Brain pericyte (primary cell): ENCODE measurements around the gene TRIM28.
"Not testable (repeated sequence)": the region's sequence is repeated elsewhere in the genome, so short reads cannot be mapped to it uniquely, and the experiment has no call there.

Source experiments
- DNase-seq: peaks from one replicate; pipeline ENCODE4 v3.0.0-alpha.2; 2012; ENCODE audit warnings: low read depth, low spot score

TRIM28 gene

GRCh38 chr19:58519087-58519354 lies 24.8 kb upstream of the TRIM28 start:
- DNase-seq: peak; percentile 42

- peak; percentile 88 for DNase-seq
Measured at GRCh38 chr19:58519355-58520256, 24.3 kb upstream of the TRIM28 start, which contains the start of gene ZBTB45. Gene ZBTB45 (minus strand): TSS chr19:58519810. CDS start chr19:58517673, 2,137 bp downstream.

- DNase-seq: no peak
Measured at GRCh38 chr19:58520257-58520599, 23.6 kb upstream of the TRIM28 start.

- no peak for DNase-seq
Measured at GRCh38 chr19:58521651-58522050, 22.2 kb upstream of the TRIM28 start.

GRCh38 chr19:58522709-58523108 lies 21.2 kb upstream of the TRIM28 start:
- no peak for DNase-seq

DNA sequence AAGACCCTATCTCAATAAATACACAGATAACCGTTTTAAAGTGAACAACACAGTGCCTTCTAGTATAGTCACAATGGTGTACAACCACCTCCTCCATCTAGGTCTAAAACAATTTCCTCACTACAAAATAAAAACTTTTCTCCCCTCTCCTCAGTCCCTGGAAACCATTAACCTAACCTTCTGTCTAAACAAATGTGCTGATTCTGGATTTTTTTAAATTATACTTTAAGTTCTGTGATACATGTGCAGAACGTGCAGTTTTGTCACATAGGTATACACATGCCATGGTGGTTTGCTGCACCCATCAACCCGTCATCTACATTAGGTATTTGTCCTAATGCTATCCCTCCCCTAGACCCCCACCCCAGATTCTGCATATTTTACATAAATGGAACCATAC lies 14.5 kb upstream of the TRIM28 start:
- no peak for DNase-seq

DNA sequence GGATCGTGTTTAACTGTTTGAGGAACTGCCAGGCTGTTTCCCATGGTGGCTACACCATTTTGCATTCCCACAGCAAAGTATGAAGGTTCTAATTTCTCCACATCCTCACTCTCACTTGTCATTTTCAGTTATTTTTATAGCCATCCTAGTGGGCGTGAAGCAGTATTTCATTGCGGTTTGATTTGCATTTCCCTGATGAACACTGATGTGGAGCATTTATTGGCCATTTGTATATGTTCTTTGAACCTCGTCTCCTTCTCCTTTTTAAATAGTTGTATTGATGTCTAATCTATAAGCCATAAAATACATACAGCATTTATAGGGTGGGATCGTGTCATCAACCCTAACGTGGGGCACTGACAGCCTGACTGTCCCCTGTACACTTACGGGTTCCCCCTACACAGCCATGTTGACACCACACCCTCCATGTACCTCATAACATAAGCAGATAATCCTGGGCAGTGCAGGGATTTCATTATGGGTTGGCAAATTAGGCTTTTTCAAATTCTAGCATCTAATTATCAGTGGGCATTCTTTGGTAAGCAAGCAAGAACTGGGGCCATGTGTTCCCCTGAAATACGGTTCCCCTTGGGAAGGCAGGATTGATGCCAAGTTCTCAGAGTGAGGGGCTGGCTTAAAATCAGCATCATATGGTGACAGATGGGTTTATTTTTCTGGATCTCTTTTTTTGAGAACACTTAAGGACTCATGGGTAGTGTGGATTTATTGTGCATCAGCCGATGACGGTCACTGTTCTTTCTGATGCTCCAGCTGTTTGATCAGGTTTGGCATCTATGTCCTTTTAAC lies 12.6 kb upstream of the TRIM28 start:
- DNase-seq: no peak

DNA sequence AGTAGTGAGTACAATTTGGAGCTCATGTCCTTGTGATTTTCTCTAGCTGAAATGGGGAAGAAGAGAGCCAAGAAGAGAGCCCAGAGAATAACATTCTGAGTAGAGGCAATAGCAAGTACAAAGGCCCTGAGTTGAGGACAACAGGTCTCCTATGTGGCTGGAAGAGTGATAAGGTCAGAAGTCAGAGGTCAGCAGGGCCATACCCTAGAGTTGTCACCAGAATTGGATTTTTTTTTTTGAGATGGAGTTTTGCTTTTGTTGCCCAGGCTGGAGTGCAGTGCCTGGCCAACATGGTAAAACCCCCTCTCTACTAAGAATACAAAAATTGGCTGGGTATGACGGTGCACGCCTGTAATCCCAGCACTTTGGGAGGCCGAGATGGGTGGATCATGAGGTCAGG lies 8.0 kb upstream of the TRIM28 start:
- DNase-seq: no peak

GRCh38 chr19:58536852-58537798 lies 6.7 kb upstream of the TRIM28 start:
- no peak for DNase-seq

GRCh38 chr19:58538257-58539168 lies 5.4 kb upstream of the TRIM28 start:
- no peak for DNase-seq

DNA sequence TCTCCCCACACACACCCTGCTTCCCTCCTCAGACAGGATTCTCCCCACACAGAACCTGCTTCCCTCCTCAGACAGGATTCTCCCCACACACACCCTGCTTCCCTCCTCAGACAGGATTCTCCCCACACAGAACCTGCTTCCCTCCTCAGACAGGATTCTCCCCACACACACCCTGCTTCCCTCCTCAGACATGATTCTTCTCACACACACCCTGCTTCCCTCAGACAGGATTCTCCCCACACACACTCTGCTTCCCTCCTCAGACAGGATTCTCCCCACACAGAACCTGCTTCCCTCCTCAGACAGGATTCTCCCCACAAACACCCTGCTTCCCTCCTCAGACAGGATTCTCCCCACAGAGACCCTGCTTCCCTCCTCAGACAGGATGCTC lies 4.7 kb upstream of the TRIM28 start:
- not testable (repeated sequence) for DNase-seq

GRCh38 chr19:58542641-58543372 lies 1.1 kb upstream of the TRIM28 start:
- DNase-seq: not testable (repeated sequence)

DNA sequence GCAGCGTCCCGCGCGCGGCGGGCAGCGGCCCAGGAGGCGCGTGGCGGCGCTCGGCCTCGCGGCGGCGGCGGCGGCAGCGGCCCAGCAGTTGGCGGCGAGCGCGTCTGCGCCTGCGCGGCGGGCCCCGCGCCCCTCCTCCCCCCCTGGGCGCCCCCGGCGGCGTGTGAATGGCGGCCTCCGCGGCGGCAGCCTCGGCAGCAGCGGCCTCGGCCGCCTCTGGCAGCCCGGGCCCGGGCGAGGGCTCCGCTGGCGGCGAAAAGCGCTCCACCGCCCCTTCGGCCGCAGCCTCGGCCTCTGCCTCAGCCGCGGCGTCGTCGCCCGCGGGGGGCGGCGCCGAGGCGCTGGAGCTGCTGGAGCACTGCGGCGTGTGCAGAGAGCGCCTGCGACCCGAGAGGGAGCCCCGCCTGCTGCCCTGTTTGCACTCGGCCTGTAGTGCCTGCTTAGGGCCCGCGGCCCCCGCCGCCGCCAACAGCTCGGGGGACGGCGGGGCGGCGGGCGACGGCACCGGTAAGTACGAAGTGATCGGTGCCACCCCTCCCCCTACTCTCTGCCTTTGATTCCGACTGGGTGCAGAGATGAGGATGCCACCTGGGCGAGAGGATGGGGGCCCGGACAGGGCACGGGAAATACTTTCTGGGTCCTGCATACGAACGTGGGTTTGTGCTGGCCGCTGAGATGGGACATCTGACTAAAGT lies 874 bp downstream of the TRIM28 start:
- DNase-seq: no peak

- DNase-seq: no peak
Measured at GRCh38 chr19:58545286-58546018, 1.6 kb downstream of the TRIM28 start.

DNA sequence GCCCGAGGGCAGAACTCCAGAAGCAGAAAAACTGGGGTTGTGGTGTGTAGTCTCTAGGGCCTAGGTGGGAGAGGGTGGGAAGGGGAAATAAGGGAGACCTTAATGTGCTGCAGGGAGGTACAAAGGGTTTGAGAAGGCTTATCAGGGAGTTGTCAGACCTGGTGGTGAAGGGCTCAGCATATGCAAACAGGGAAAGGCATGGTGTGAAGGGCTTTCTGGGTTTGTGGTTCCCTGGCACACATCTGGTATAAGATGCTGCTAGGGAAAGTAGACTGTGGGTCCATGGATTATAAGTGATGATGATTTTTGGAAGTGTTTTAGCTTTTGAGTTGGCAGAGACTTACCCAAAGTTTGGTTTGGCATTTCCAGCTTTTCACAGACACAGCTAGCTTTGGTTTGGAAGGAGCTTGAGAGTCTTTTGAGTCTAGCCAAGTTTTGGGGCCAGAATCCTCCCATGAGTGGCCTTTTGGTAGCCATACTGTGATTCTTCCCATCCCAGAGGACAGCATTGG lies 2.2 kb downstream of the TRIM28 start:
- DNase-seq: no peak

DNA sequence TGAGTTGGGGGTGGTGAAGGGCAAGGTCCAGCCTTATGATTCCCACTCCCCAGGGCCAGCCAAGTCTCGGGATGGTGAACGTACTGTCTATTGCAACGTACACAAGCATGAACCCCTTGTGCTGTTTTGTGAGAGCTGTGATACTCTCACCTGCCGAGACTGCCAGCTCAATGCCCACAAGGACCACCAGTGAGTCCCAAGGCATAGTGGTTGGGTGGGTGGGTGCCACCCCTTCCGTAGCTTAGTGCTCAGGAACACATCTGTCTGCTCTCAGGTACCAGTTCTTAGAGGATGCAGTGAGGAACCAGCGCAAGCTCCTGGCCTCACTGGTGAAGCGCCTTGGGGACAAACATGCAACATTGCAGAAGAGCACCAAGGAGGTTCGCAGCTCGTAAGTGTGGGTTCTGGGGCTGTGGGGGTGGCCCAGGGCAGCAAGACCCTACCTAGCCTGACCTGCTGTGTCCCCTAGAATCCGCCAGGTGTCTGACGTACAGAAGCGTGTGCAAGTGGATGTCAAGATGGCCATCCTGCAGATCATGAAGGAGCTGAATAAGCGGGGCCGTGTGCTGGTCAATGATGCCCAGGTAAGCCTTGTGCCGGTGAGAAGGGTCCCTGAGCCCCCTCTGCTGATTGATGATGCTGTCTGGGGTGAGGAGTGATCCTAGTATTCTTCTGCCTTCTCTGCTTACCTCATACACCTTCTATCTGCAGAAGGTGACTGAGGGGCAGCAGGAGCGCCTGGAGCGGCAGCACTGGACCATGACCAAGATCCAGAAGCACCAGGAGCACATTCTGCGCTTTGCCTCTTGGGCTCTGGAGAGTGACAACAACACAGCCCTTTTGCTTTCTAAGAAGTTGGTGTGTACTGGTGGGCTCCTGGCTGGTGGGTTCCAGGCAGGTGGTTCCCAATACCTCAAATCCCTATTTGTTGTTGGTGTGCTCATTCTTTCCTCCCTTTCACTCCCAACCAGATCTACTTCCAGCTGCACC lies 3.8 kb downstream of the TRIM28 start:
- DNase-seq: no peak
